Neural crest cell (in vitro differentiated cells): Measurements from ENCODE around the gene NKX2-1. TPM values are rescaled to one million over a fixed set of nuclear protein-coding genes. Genes with fewer than 3 reads are reported as not detected.

Experiments used
- DNase-seq: peaks from one replicate; pipeline ENCODE4 v3.0.0; 2021; ENCODE audit warnings: low read depth, mixed read lengths, low spot score
- H3K27ac Mint-ChIP-seq: one replicate; pipeline ENCODE4 v1.8.0; 2021; ENCODE audit warnings: mild to moderate bottlenecking, mixed read lengths; ENCODE audit not compliant: unreplicated experiment
- H3K27me3 Mint-ChIP-seq: 2 replicates; pipeline ENCODE4 v1.8.0; 2021; ENCODE audit warnings: low read depth, mild to moderate bottlenecking, mixed read lengths
- H3K36me3 Mint-ChIP-seq: 2 replicates; pipeline ENCODE4 v1.8.0; 2021; ENCODE audit warnings: low read depth, mild to moderate bottlenecking, mixed read lengths
- H3K4me1 Mint-ChIP-seq: 2 replicates; pipeline ENCODE4 v1.8.0; 2021; ENCODE audit warnings: mixed read lengths
- H3K4me3 Mint-ChIP-seq: one replicate; pipeline ENCODE4 v1.8.0; 2021; ENCODE audit warnings: mild to moderate bottlenecking, mixed read lengths
- H3K9me3 Mint-ChIP-seq: 2 replicates; pipeline ENCODE4 v1.8.0; 2021; ENCODE audit warnings: mixed read lengths
- CTCF ChIP-seq: fragments of 200-600 bp; sonication (generic); conservative IDR thresholded peaks from 2 replicates; pipeline ENCODE4 v1.5.0; 2021; ENCODE audit warnings: antibody characterized with exemption, mild to moderate bottlenecking
- total RNA-seq: library from RNA; stranded (reverse); gene quantifications from 2 replicates; pipeline ENCODE4 v1.2.1, GENCODE V29; 2021

NKX2-1 gene
- total RNA-seq, 1 donor from 2014 or later: not detected

- H3K4me1 Mint-ChIP-seq: peaks cover 5% of the 10 kb centered on the region
- no peaks in the 10 kb centered on the region for H3K9me3 Mint-ChIP-seq
- no peak for TF ChIP-seq CTCF
- H3K36me3 Mint-ChIP-seq: peaks cover 3% of the 10 kb centered on the region
- H3K27me3 Mint-ChIP-seq: peaks cover 98% of the 10 kb centered on the region
- no peak for DNase-seq
- H3K4me3 Mint-ChIP-seq: no peak overlapping the region
- H3K27ac Mint-ChIP-seq: no peak overlapping the region
Observed at GRCh38 chr14:36518586-36519430, 1.2 kb downstream of the NKX2-1 start.

DNA sequence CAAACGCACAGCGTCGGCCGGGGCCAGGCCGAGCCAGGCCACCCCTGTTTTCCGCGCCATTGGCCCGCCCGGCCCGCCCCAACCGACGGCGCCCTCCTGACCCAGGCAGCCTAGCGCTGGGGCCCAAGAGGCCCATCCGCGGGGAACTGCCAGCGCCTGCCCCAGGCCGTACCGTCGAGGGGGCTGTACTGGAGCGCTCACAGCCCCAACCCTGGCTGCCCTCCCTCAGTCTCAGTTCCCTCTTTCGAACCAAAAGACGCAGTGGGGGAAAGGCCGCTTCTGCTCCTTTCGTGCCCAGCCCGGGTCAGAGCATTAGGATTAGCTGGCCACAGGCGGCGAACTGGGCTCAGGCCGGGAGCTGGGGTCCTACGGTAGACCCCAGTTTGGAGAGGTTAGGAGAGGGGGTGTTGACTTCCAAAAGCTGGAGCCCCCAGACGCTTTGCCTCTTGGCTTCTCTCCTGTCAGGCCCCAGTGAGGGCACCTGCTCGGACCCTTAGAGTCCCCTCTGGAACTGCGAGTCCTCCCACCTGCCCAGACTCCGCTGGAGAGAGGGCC lies 1.9 kb downstream of the NKX2-1 start:
- H3K4me3 Mint-ChIP-seq: no peak overlapping the region
- no peak for TF ChIP-seq CTCF
- H3K27me3 Mint-ChIP-seq: peaks cover 98% of the 10 kb centered on the region
- H3K36me3 Mint-ChIP-seq: peaks cover 3% of the 10 kb centered on the region
- peaks cover 5% of the 10 kb centered on the region for H3K4me1 Mint-ChIP-seq
- no peak overlapping the region for H3K27ac Mint-ChIP-seq
- H3K9me3 Mint-ChIP-seq: no peaks in the 10 kb centered on the region
- no peak for DNase-seq

DNA sequence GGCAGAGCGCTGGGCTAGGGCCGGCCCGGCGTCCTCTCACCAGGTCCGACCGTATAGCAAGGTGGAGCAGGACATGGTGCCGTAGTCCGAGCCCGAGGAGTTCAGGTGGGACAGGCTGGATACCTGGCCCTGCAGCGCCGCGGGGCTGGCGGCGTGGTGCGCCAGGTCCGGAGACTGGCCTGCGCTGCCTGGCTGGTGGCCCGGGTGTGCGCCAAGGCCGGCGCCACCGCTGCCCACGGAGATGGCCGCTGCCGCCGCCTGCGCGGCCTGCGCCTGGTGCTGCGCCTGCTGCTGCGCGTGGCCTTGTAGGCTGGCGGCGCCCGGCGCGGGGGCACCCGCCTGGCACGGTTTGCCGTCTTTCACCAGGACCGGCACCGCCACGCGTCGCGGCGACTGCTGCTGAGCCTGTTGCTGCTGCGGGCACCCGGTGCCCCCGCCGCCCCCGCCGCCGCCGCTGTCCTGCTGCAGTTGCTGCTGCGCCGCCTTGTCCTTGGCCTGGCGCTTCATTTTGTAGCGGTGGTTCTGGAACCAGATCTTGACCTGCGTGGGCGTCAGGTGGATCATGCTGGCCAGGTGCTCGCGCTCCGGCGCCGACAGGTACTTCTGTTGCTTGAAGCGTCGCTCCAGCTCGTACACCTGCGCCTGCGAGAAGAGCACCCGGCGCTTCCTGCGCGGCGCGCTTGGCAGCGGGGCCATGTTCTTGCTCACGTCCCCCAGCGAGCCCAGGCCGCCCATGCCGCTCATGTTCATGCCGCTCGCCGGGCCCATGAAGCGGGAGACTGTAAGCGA lies 2.6 kb downstream of the NKX2-1 start:
- no peak overlapping the region for H3K4me3 Mint-ChIP-seq
- H3K36me3 Mint-ChIP-seq: peaks cover 3% of the 10 kb centered on the region
- no peaks in the 10 kb centered on the region for H3K9me3 Mint-ChIP-seq
- H3K4me1 Mint-ChIP-seq: peaks cover 5% of the 10 kb centered on the region
- H3K27me3 Mint-ChIP-seq: peaks cover 98% of the 10 kb centered on the region
- no peak overlapping the region for H3K27ac Mint-ChIP-seq
- no peak for TF ChIP-seq CTCF
- no peak for DNase-seq

- H3K27ac Mint-ChIP-seq: no peak overlapping the region
- H3K36me3 Mint-ChIP-seq: peaks cover 3% of the 10 kb centered on the region
- no peak for DNase-seq
- no peaks in the 10 kb centered on the region for H3K9me3 Mint-ChIP-seq
- peaks cover 5% of the 10 kb centered on the region for H3K4me1 Mint-ChIP-seq
- H3K27me3 Mint-ChIP-seq: peaks cover 98% of the 10 kb centered on the region
- TF ChIP-seq CTCF: no peak
- H3K4me3 Mint-ChIP-seq: no peak overlapping the region
Observed at GRCh38 chr14:36516719-36517241, 3.3 kb downstream of the NKX2-1 start.

GRCh38 chr14:36515896-36516718 lies 3.9 kb downstream of the NKX2-1 start:
- TF ChIP-seq CTCF: no peak

More at GRCh38 chr14:36515896-36516718, 3.9 kb downstream of the NKX2-1 start:
- no peak overlapping the region for H3K4me3 Mint-ChIP-seq
- no peaks in the 10 kb centered on the region for H3K9me3 Mint-ChIP-seq
- H3K27me3 Mint-ChIP-seq: peaks cover 93% of the 10 kb centered on the region
- no peak for DNase-seq
- H3K4me1 Mint-ChIP-seq: peaks cover 5% of the 10 kb centered on the region
- H3K36me3 Mint-ChIP-seq: peaks cover 3% of the 10 kb centered on the region
- no peak overlapping the region for H3K27ac Mint-ChIP-seq
